Upper lobe of left lung (tissue), 4 donors: ENCODE measurements around the gene ZDHHC14.

Experiments
- EP300 ChIP-seq, 4 donors: sonication (generic); formaldehyde crosslinking; IDR thresholded peaks; one replicate each; pipeline ENCODE4 v1.5.1; 2017; ENCODE audit warnings: antibody characterized with exemption in 4 of 4, control low read depth in 2 of 4
- POLR2A ChIP-seq, 4 donors: fragments of 450-650 bp; IDR thresholded peaks; one replicate each; pipeline ENCODE4 v1.5.1; 2016 to 2017; ENCODE audit warnings: antibody characterized with exemption in 4 of 4, mild to moderate bottlenecking in 2 of 4
- POLR2AphosphoS5 ChIP-seq, 2 donors: sonication (generic); formaldehyde crosslinking; IDR thresholded peaks; one replicate each; pipeline ENCODE4 v1.5.1; 2017; ENCODE audit warnings: antibody characterized with exemption in 2 of 2
- TF ChIP-seq, protein P1 (sequence below), 6 experiments: fragments of 450-650 bp in 4 of 6; fragments of 200-600 bp in 2 of 6; sonication (generic) in 2 of 6; IDR thresholded peaks; one replicate each; pipeline ENCODE4 v1.5.1; 2016 to 2019; ENCODE audit warnings: antibody characterized with exemption in 6 of 6

DNA sequence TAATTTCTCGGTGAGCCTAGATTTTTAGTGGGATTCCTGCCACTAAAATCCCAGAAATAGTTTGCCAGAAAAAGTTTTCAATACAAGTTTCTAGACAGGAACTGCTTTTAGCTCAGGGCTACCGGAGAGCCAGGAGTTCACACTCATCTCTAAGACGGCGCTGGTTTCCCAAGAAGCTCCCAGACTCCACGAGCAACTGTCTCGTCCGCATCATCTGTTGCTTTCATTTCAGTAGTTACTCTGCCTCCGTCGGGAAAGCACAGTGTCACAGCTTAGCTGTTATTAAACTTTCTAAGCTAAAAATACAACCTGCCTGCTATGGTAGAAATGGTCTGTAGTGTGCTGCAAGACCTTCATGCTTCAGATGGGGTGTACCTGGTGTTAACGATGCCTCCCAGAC lies 244.8 kb downstream of the ZDHHC14 start:
- TF ChIP-seq, protein P1, sequence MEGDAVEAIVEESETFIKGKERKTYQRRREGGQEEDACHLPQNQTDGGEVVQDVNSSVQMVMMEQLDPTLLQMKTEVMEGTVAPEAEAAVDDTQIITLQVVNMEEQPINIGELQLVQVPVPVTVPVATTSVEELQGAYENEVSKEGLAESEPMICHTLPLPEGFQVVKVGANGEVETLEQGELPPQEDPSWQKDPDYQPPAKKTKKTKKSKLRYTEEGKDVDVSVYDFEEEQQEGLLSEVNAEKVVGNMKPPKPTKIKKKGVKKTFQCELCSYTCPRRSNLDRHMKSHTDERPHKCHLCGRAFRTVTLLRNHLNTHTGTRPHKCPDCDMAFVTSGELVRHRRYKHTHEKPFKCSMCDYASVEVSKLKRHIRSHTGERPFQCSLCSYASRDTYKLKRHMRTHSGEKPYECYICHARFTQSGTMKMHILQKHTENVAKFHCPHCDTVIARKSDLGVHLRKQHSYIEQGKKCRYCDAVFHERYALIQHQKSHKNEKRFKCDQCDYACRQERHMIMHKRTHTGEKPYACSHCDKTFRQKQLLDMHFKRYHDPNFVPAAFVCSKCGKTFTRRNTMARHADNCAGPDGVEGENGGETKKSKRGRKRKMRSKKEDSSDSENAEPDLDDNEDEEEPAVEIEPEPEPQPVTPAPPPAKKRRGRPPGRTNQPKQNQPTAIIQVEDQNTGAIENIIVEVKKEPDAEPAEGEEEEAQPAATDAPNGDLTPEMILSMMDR (IDR thresholded peaks at IDR 0.05) = no peak
- TF ChIP-seq POLR2A (IDR thresholded peaks at IDR 0.05) (no peak), EP300 (IDR thresholded peaks at IDR 0.05) (no peak), POLR2AphosphoS5 (IDR thresholded peaks at IDR 0.05) (no peak)
